HG03342 (cell line): ENCODE data around the gene BOLA3.
A peak's percentile ranks its signal among the peaks of the same experiment; 100 is the strongest.
"Not testable (repeated sequence)": the region's sequence is repeated elsewhere in the genome, so short reads cannot be mapped to it uniquely, and the experiment has no call there.

Experiments
- ATAC-seq: cut with Tn5 transposase; IDR thresholded peaks from one replicate; pipeline ENCODE4 v1.9.1; 2021; ENCODE audit warnings: mild to moderate bottlenecking, moderate library complexity; ENCODE audit not compliant: unreplicated experiment

BOLA3 gene

GRCh38 chr2:74147727-74148456 lies at the start of gene BOLA3:
TSS of gene BOLA3 (minus strand) at chr2:74147912. CDS start at chr2:74147874, 38 bp downstream.
- peak; percentile 88 for ATAC-seq

- ATAC-seq, result no peak
These were observed 49.3 kb upstream of the BOLA3 start for GRCh38 chr2:74197049-74197448.

- no peak for ATAC-seq
These were observed 47.1 kb upstream of the BOLA3 start for GRCh38 chr2:74194799-74195198.

GRCh38 chr2:74191596-74192380 lies 44.1 kb upstream of the BOLA3 start:
- no peak for ATAC-seq

- ATAC-seq, result no peak
These were observed 41.0 kb upstream of the BOLA3 start for GRCh38 chr2:74188696-74189095.

GRCh38 chr2:74188018-74188601 lies 40.4 kb upstream of the BOLA3 start:
- ATAC-seq, result no peak

GRCh38 chr2:74186706-74187105 lies 39.0 kb upstream of the BOLA3 start:
- not testable (repeated sequence) for ATAC-seq

- peak; percentile 64 for ATAC-seq
These were observed 38.3 kb upstream of the BOLA3 start for GRCh38 chr2:74186038-74186437.

GRCh38 chr2:74183878-74184277 lies 36.2 kb upstream of the BOLA3 start:
- no peak for ATAC-seq

- peak; percentile 32 for ATAC-seq
These were observed 34.0 kb upstream of the BOLA3 start for GRCh38 chr2:74181739-74182138.

GRCh38 chr2:74179063-74179865 lies 31.6 kb upstream of the BOLA3 start:
- peak; percentile 18 for ATAC-seq

- peak; percentile 77 for ATAC-seq
These were observed 30.7 kb upstream of the BOLA3 start, which contains the start of gene MOB1A for GRCh38 chr2:74178211-74179062. TSS of gene MOB1A (minus strand) at chr2:74178879. CDS start at chr2:74178674, 205 bp downstream.

GRCh38 chr2:74177696-74178095 lies 30.0 kb upstream of the BOLA3 start:
- ATAC-seq, result no peak

GRCh38 chr2:74174909-74175308 lies 27.2 kb upstream of the BOLA3 start:
- no peak for ATAC-seq

GRCh38 chr2:74168739-74169138 lies 21.0 kb upstream of the BOLA3 start:
- no peak for ATAC-seq

GRCh38 chr2:74164761-74165160 lies 17.0 kb upstream of the BOLA3 start:
- ATAC-seq, result no peak

- ATAC-seq, result no peak
These were observed 15.2 kb upstream of the BOLA3 start for GRCh38 chr2:74162951-74163350.

- no peak for ATAC-seq
These were observed 8.1 kb upstream of the BOLA3 start for GRCh38 chr2:74155830-74156229.

GRCh38 chr2:74152954-74153353 lies 5.2 kb upstream of the BOLA3 start:
- ATAC-seq, result no peak
